GM10266 (cell line): Measurements from ENCODE around the gene HDAC4.

ENCODE experiments used
- DNase-seq: peaks from one replicate; pipeline ENCODE4 v3.0.0; 2012; ENCODE audit errors: extremely low spot score
- TF ChIP-seq, protein P1 (sequence below): IDR thresholded peaks from 2 replicates; pipeline ENCODE4 v1.5.1; 2012; ENCODE audit warnings: mild to moderate bottlenecking, low read depth; ENCODE audit not compliant: control insufficient read depth, insufficient read depth; ENCODE audit errors: missing control alignments

HDAC4 gene

GRCh38 chr2:239258248-239258647 is 142.6 kb downstream of the HDAC4 start:
- TF ChIP-seq, protein P1, sequence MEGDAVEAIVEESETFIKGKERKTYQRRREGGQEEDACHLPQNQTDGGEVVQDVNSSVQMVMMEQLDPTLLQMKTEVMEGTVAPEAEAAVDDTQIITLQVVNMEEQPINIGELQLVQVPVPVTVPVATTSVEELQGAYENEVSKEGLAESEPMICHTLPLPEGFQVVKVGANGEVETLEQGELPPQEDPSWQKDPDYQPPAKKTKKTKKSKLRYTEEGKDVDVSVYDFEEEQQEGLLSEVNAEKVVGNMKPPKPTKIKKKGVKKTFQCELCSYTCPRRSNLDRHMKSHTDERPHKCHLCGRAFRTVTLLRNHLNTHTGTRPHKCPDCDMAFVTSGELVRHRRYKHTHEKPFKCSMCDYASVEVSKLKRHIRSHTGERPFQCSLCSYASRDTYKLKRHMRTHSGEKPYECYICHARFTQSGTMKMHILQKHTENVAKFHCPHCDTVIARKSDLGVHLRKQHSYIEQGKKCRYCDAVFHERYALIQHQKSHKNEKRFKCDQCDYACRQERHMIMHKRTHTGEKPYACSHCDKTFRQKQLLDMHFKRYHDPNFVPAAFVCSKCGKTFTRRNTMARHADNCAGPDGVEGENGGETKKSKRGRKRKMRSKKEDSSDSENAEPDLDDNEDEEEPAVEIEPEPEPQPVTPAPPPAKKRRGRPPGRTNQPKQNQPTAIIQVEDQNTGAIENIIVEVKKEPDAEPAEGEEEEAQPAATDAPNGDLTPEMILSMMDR, result no peak
- no peak for DNase-seq

DNA sequence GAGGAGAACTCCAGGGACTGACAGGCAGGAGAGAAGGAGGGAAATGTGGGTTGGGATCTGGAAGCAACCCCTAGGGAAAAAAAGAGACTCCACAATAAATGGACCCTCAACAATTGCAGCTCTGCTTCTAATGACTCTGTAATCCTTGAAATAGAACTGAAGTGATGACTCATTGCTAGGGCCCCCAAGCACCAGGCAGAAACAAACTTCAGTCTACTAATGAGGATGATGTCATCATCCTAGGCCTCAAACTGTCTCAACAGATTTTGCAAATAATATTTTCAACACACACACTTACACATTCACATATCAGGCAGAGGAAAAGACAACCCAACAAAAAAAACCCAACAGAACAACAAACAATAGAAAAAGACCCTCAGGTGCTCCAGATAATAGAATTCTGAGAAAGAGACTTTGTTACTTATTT is 143.3 kb downstream of the HDAC4 start:
- DNase-seq, result peak; percentile 62
- TF ChIP-seq, protein P1, result no peak

- no peak for DNase-seq
- TF ChIP-seq, protein P1, result no peak
These were observed 144.5 kb downstream of the HDAC4 start for GRCh38 chr2:239256350-239256743.

DNA sequence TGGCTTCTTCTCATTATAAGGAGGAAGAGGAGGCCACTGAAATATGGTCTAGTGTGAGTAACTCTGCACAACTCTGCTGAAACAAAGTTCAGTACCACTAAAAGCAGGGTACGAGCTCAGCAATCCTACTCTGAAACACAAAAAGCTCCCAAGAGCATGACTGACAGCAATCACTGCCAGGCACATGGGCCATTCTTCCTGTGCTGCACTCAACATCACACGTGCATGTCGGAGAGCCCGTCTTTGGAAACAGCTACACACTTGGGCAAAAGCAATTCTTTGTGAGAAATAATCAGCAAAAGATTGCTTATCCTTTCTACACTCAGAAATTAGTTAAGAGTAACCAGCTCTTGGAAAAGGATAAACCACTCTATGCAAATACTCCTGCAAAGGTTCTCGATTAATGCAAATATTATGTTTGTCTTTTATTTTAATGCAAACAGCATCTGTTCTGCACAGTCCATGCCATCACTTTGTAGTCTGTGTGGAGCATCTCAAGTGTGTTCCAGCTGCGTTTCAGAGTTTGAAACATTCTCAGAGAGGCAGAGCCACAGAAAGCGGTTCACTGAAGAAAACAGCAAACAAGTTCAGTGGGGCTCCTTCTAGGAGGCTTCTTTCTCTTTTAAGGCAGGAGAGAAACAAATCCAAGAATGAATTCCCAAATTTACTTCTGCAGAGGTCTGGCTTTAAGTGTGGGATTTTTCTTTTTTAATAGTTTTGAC is 145.0 kb downstream of the HDAC4 start:
- TF ChIP-seq, protein P1, result no peak
- DNase-seq, result no peak

GRCh38 chr2:239255218-239255617 is 145.6 kb downstream of the HDAC4 start:
- DNase-seq, result no peak
- TF ChIP-seq, protein P1, result no peak

DNA sequence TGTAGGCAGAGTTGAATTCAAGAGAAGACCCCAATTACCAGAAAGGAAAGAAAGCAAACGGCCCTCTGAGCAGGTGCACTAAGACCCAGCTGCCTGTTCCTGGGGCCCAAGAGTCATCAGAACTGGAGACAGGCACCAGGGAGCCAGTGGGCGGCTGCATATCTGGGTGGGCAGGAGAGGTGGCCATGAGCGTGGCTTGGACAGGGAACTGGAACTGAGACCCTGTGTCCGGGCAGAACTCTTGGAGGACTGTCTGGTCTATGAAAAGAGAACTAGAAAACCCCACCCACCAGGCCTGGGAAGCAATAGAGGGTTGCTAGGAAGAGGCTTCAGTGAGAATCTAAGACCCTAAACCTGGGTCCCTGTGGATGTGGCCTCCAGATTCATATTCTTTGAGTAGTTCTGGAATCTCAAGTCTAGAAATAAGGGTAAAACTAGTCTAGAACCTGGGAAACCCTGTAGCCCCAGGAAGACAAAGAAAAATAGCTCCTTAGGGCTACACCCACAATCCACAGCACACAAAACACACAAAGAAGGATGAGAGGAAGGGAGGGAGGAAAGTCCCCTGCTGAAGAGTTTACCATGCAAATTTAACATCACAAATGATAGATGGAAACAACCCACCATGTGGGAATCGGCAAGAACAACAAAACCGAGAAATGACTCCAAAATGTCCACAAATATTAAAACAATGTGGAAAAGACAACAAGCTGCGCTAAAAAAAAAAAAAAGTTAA is 147.0 kb downstream of the HDAC4 start:
- DNase-seq, result no peak
- TF ChIP-seq, protein P1, result no peak

DNA sequence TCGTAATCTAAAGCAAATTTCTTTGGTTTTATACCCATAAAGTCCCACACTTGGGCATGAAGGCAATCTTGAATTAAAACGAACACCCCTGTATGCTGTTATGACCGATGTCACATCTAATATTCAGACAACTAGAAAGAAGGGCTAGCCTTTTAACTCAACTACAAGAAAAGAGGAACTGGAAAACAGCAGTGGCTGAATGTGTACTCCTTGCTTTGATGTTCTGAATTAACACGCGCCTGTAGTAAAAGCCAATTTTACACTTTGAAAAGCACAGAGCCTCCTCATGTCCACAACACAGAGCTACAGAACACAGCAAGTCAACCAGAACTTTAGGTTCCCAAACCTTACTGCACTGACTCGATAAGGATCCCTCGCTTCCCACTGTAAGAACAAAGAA is 147.6 kb downstream of the HDAC4 start:
- peak; percentile 81 for DNase-seq
- TF ChIP-seq, protein P1, result no peak
